Measurements from ENCODE around the gene SSBP3. TPM values are rescaled to one million over a fixed set of nuclear protein-coding genes. Genes with fewer than 3 reads are reported as not detected.

The SSBP3 gene
- total RNA-seq, 1 experiment from 2014 or later = 15.0 TPM

GRCh38 chr1:54329312-54330003 lies 76.7 kb downstream of the SSBP3 start:
- no peak overlapping the region for H2AFZ ChIP-seq (ENCODE audit: low read length)
- H3K36me3 ChIP-seq (ENCODE audit: low read depth, low read length) = no peaks in the 10 kb centered on the region
- no peak overlapping the region for H3K4me3 ChIP-seq (ENCODE audit: low read length)
- no TSS peak for BruUV-seq (replicated peaks)
- TF ChIP-seq EZH2 (IDR thresholded peaks at IDR 0.05; ENCODE audit: low read length, unreplicated experiment) (no peak), EZH2phosphoT487 (IDR thresholded peaks at IDR 0.05; ENCODE audit: borderline replicate concordance, low read length) (no peak), CTCF (conservative IDR thresholded peaks at IDR 0.05; ENCODE audit: low read depth, low read length) (no peak)
- H3K9ac ChIP-seq (ENCODE audit: low read length) = no peak overlapping the region
- H3K9me3 ChIP-seq (ENCODE audit: low read length) = no peaks in the 10 kb centered on the region
- H3K27me3 ChIP-seq (ENCODE audit: low read length) = no peaks in the 10 kb centered on the region
- intact Hi-C loops (cut with micrococcal nuclease) = no loop called here
- no peak overlapping the region for H3K27ac ChIP-seq (ENCODE audit: low read length)
- H4K20me1 ChIP-seq (ENCODE audit: low read length) = no peaks in the 10 kb centered on the region
- no peaks in the 10 kb centered on the region for H3F3A ChIP-seq (ENCODE audit: low read length, unreplicated experiment)
- no peak for ATAC-seq
- POLR2A ChIA-PET (ENCODE audit: unreplicated experiment) = no interaction called here
- H3K79me2 ChIP-seq (ENCODE audit: low read length) = no peaks in the 10 kb centered on the region
- no peak overlapping the region for H3K4me2 ChIP-seq (ENCODE audit: low read length)
- CTCF ChIA-PET = no interaction called here
- no peaks in the 10 kb centered on the region for H3K9me2 ChIP-seq (replicated peaks; ENCODE audit: low read length)
- no peak for DNase-seq
- H3K4me1 ChIP-seq (ENCODE audit: insufficient read depth, low read length) = no peaks in the 10 kb centered on the region

DNA sequence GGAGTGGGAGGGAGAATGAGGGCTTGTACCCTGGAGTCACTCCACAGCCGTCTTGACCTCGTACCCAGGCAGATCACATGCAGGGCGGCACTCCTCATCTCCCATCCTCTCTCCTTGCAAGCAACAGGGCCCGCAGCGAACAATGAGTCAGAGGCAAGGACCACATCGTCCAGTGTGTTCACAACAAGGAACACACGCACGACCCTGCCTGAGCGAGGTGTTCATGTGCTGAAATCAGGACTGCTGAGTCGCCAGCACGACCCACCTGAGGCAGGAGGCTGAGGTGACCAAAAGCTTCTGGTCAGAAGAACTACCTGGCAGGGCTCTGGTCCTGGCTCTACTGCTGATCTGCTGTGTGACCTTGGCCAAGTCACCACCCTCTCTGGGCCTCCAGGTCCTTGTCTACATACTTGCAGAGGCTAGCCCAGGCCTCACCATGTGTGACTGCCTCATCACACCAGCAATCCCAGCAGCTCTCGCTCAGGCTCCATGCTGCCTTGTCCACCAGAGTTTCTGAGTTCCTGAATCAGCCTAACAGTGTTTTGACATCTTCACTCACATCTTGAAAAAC lies 78.0 kb downstream of the SSBP3 start:
- no peak overlapping the region for H3K27ac ChIP-seq (ENCODE audit: low read length)
- no peaks in the 10 kb centered on the region for H3K9me2 ChIP-seq (replicated peaks; ENCODE audit: low read length)
- H3K27me3 ChIP-seq (ENCODE audit: low read length) = no peaks in the 10 kb centered on the region
- DNase-seq (no peak), ATAC-seq (no peak)
- no peak for TF ChIP-seq EZH2phosphoT487 (IDR thresholded peaks at IDR 0.05; ENCODE audit: borderline replicate concordance, low read length)
- TF ChIP-seq CTCF (conservative IDR thresholded peaks at IDR 0.05; ENCODE audit: low read depth, low read length) = no peak
- TF ChIP-seq EZH2 (IDR thresholded peaks at IDR 0.05; ENCODE audit: low read length, unreplicated experiment) = no peak
- H3K4me1 ChIP-seq (ENCODE audit: insufficient read depth, low read length) = no peaks in the 10 kb centered on the region
- H4K20me1 ChIP-seq (ENCODE audit: low read length) = no peaks in the 10 kb centered on the region
- H3K4me2 ChIP-seq (ENCODE audit: low read length) = no peak overlapping the region
- BruUV-seq (replicated peaks) = no TSS peak
- H3K79me2 ChIP-seq (ENCODE audit: low read length) = no peaks in the 10 kb centered on the region
- intact Hi-C loops (cut with micrococcal nuclease) = no loop called here
- no peak overlapping the region for H2AFZ ChIP-seq (ENCODE audit: low read length)
- POLR2A ChIA-PET (ENCODE audit: unreplicated experiment) = no interaction called here
- no peaks in the 10 kb centered on the region for H3K9me3 ChIP-seq (ENCODE audit: low read length)
- no peak overlapping the region for H3K4me3 ChIP-seq (ENCODE audit: low read length)
- no peak overlapping the region for H3K9ac ChIP-seq (ENCODE audit: low read length)
- CTCF ChIA-PET = no interaction called here
- H3K36me3 ChIP-seq (ENCODE audit: low read depth, low read length) = no peaks in the 10 kb centered on the region
- H3F3A ChIP-seq (ENCODE audit: low read length, unreplicated experiment) = no peaks in the 10 kb centered on the region

GRCh38 chr1:54327386-54328065 lies 78.7 kb downstream of the SSBP3 start:
- Histone ChIP-seq H2AFZ (ENCODE audit: low read length) (no peak overlapping the region), H3K27me3 (ENCODE audit: low read length) (no peaks in the 10 kb centered on the region), H3K9me3 (ENCODE audit: low read length) (no peaks in the 10 kb centered on the region), H3K27ac (ENCODE audit: low read length) (no peak overlapping the region), H3K4me2 (ENCODE audit: low read length) (no peak overlapping the region), H3K9ac (ENCODE audit: low read length) (no peak overlapping the region), H3F3A (ENCODE audit: low read length, unreplicated experiment) (no peaks in the 10 kb centered on the region), H3K4me1 (ENCODE audit: insufficient read depth, low read length) (no peaks in the 10 kb centered on the region), H3K4me3 (ENCODE audit: low read length) (no peak overlapping the region), H4K20me1 (ENCODE audit: low read length) (no peaks in the 10 kb centered on the region), H3K36me3 (ENCODE audit: low read depth, low read length) (no peaks in the 10 kb centered on the region), H3K9me2 (replicated peaks; ENCODE audit: low read length) (no peaks in the 10 kb centered on the region), H3K79me2 (ENCODE audit: low read length) (no peaks in the 10 kb centered on the region)
- no TSS peak for BruUV-seq (replicated peaks)
- ChIA-PET CTCF (no interaction called here), POLR2A (ENCODE audit: unreplicated experiment) (no interaction called here)
- TF ChIP-seq EZH2phosphoT487 (IDR thresholded peaks at IDR 0.05; ENCODE audit: borderline replicate concordance, low read length) (no peak), CTCF (conservative IDR thresholded peaks at IDR 0.05; ENCODE audit: low read depth, low read length) (no peak), EZH2 (IDR thresholded peaks at IDR 0.05; ENCODE audit: low read length, unreplicated experiment) (no peak)
- no peak for DNase-seq
- intact Hi-C loops (cut with micrococcal nuclease) = no loop called here
- ATAC-seq = no peak
